Hematopoietic multipotent progenitor cell treated with erythropoietin and hydrocortisone succinate and interleukin-3 and kit ligand, for 8 days (in vitro differentiated cells): ENCODE data around the gene FXYD2.

Source experiments
- DNase-seq: peaks from one replicate; pipeline ENCODE4 v3.0.0-alpha.2; 2015

FXYD2 gene

DNA sequence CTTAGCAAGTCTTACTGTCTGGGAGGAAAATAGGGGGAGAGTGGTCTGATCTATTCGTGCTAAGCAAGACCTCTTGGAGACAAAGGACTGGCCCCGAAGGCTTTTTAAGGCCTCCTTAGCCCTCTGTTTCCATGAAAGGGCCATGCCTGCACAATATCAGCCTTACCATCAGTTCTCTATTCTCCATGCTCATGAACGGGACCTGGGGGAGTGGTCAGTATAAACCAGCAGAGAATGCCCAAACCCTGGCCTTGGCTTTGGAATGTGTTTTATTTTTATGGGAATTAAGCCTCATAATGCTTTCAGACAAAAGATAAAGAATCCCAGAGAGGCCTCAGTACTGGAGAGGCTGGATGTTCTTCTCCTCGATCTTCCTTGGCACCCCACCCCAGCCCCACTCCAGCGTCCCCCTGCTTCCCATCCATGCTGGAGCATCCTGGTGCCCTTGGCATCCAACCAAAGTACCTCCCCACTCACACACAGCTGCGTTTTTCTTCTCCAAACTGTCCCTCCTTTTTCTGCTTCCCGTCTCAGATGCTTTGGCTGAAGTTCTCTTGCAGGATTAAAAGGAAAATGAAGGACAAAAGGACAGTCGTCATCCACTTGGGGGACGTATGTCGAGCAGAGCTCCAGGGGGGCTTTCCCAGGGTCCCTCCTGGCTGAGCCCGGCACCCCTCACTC is 33.3 kb upstream of the FXYD2 start:
- no peak for DNase-seq

DNA sequence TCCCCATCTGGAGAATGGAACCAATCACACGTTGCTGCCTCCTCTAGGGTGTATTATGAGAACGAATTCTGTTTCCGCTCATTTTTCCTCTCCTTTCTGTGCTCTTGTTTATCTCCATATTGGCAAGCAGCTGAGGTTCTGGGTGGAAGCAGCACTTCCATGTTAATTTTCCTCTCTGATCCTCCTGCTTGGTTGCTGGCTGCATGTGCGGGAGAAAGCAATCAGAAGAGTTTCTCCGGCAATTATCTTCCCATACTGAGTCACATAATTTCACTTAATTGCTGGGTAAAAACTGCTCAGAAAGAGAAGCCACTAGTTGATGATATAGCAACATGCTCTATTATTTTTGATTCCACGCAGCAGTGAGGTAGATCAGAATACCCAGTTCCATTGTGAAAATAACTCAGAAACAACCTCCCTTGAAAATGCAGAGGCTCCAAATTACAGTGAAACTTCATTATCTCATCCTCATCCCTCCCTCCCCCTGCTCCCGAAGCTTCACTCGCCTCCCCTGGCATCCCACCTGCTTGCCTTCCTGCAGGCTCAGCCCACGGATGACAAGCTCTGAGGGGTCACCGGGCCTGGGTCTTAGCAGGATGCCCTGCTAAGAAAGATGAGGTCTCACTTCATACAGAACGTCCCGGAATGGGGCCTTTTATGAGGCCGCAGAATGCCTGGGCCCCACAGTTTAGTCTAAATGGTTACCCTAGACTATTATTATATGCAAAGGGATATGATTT is 31.5 kb upstream of the FXYD2 start:
- no peak for DNase-seq

DNA sequence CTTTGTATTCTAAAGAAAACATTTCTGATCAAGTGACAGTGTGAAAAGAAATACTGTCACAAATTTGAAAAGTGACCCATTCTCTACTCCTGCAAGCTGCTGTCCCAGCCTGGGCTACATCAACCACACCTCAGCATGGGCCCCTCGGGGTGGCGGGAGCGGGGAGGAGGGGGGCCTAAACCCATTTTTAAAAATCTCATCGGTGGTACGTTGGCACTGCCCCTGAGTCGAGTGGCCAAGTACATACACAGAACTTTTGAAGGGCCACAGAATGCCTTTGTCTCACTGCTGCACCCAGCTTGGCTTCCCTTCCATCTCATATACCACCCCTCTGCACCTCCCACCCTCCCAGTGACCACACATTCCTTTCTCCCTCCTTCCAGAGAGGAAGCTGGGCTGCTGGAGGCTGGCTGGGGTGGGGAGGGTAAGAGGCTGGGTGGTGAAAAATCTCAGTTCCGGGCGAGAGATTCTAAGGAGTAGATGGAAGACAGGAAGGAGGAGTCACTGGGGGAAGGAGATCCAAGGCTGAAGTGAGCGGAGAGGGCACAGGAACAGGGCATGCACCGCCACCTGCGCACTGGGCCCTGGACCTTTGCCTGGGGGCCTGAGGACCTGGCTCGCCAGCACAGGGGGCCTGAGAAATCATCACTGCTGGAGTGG is 30.8 kb upstream of the FXYD2 start:
- no peak for DNase-seq

DNA sequence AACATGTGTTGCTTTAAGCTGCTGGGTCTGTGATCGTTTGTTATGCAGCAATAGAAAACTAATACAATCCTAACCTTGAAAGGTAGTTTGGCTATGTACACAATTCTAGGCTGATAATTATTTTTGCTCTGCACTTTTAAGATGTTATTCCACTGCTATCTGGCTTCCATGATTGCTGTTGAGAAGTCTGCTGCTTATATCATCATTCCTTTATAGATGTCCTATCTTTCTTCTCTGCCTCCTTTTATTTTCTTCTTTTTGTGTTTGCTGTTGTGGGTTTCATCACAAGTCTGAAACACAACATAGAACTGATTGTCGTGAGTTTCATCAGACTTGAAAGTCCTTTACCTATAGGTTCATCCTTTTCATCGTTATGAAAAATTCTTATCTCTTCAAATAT is 27.8 kb upstream of the FXYD2 start:
- DNase-seq, result no peak

DNA sequence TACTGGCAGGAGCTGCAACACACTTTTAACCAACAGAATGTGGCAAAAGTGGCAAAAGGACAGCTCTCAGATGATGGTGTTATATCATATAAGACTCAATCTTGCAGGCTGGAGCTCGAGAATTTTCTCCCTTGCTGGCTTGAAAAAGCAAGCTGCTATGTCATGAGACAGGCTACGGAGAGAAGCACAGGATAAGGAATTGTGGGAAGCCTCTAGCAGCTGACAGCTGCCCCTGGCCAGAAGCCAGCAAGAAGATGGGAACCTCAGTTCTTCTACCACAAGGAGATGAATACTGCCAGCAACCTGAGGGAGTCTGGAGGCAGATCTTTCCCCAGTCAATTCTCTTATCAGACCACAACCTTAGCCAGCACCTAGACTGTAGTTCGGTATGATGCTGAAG is 27.3 kb upstream of the FXYD2 start:
- DNase-seq, result no peak

DNA sequence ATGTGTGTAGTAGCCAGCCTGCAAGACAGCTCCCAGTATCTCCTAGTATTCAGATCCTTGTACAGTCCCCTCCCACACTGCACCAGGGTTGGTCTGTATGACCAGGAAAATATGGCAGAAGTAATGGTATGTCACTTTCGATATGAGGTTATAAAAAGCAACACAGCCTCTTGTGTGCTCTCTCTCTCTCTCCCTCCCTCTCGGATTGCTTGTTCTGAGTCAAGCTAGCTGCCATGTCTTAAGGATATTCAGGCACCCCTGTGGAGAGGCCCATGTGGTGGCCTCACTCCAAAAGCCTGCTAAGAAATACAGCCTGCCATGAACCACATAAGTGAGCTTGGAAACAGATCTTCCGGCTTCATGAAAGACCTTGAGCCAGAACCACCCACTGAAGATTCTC is 26.6 kb upstream of the FXYD2 start:
- DNase-seq, result no peak

DNA sequence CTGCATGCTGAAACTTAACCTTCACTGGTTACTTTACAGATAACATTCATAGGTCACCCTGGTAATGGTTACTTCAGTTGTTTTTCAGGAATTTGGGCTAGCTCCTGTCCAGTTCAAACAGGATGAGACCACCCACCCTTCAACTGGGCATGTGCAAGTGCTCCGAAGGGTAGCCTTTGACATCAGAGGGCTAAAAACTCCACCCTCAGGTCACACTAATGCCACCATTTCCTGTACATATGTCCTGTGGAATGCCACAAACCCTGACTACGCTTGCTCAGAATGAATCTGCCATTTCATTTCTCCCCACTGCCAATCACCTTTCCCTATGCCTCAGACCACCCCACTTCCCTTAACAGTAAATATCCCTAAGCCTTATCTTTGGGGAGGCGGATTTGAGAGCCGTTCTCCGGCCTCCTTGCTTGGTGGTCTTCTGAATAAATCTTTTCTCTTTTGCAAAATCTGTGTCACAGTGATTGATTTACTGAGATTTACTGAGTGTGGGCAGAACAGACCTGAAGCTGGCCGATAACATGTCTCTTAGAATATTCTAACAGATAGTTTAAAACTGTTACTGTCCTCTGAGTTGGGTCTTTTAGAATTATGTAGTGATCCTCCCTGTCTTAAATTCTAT is 25.4 kb upstream of the FXYD2 start:
- no peak for DNase-seq

DNA sequence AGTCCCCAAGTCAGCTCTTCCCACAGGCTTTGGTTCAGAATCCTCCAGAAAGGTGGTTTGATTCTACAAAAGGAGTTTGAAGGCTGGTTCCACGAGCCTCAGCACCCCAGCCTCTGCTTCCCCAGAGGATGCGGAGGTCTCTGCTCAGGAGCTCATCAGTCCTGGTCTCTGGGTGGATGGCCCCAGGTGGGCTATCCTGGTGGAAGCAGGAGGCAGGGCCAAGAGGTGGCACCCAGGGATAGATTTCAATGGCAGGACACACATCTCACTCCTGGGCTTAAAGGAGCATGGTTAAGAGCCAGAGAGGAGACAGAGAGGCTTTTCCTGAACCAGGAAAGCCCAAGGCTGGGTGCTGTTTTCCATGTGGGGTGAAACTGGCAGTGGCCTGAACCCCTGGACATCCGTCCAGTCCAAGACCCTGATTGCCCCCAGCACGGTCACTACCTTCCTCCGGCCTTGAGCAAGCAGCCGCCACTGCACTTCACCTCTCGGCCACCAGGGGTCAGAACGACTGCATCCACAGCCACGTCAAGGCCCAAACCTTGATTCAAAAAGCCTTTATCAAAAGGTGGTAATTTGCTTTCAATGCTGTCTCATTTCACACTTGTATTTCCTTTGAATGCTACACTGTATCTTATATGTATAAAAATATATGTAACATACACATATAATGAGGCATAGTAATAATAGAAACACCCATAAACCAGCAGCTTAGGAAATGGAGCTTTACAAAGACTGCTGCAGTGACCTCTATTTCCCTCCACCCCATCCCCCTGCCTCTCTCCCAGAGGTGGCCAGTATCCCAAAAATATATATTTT is 19.3 kb upstream of the FXYD2 start:
- DNase-seq, result peak; percentile 53

DNA sequence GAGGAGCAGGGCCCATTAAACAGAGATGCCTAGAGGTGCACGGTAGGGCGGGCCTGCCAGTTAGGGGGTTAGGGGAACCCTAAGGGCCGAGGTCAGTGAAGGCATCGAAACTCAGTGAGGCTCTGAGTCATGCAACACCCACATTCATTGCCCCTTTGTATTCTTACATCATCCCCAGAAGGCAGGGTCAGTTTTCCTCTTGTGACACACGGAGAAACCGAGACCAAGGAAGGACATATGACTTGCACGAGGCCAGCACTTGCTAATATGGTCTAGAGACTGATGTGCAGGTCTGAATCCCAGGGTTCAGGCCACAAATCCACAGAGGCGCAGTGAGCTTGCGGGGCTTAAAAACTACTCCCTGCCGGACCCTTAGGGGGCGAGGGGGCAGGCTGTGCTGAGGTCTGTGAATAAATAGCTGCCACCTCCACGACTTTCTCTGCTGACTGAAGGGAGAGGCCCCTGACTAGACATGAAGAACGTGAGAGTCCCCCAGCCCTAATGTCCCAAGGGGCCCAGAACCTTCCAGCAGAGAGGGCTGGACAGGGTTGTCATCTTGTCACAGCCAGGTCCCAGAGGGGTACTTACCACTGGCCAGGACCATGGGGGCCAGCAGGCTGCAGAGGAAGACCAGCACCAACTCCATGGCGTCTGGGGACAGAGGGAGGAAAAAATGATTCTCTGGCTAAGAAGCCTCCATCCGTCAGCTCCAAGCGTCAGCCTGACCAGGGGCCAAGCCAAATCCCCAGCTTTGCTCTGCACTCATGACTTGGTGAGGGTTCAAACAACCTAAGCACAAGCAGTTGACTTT is 17.8 kb upstream of the FXYD2 start:
- DNase-seq, result no peak

DNA sequence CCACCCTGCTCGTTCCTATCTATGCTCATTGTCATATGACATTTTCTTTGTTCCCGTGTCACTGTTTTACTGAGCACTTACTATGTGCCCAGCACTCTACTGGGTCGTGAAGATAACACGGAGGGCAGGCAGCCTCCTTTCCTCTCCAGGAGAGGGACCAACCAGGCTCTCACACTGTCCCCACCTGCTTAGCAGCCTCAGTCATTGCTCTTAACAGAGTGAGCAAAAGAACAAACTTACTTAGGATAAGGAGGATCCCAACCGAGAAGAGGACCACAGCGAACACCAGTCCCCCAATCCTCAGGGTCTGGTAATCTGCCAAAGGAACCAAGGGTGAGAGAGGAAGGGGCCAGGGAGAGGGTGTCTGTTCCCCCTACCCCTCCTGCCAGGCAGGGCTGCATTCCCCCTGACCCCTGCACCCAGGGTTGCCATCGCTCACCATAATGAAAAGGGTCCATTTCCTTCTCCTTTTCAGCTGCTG is 17.0 kb upstream of the FXYD2 start:
- no peak for DNase-seq

DNA sequence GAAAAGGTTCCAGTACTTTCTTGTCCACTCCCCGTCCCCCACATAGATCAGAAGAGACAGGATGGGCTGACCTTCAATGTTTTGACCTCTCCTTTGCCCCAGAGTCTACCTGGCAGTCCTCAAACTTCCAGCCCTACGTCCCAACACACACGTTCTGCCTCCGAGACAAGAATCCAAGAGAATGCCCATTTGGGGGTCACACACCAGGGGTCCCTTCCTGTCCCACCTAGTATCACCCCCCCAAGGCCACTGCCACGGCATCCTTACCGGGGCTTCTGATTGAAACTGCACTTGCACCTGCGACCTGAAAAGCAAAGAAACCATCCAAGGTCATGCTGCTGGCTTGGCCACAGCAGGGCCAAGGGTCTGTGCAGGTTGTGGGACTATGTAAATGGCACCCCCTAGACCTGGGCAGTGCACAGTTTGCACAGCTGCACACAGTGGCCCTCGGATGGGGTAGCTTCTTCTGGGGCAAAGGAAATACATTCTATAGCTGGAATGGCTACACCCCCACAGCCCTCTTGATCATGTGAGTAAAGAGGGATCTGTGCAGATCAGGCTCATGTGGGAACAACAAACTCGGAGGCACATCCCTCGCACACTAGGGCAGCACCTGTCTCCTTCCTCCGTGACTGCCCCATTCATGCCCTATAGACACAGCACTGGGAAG is 16.5 kb upstream of the FXYD2 start:
- DNase-seq, result no peak

DNA sequence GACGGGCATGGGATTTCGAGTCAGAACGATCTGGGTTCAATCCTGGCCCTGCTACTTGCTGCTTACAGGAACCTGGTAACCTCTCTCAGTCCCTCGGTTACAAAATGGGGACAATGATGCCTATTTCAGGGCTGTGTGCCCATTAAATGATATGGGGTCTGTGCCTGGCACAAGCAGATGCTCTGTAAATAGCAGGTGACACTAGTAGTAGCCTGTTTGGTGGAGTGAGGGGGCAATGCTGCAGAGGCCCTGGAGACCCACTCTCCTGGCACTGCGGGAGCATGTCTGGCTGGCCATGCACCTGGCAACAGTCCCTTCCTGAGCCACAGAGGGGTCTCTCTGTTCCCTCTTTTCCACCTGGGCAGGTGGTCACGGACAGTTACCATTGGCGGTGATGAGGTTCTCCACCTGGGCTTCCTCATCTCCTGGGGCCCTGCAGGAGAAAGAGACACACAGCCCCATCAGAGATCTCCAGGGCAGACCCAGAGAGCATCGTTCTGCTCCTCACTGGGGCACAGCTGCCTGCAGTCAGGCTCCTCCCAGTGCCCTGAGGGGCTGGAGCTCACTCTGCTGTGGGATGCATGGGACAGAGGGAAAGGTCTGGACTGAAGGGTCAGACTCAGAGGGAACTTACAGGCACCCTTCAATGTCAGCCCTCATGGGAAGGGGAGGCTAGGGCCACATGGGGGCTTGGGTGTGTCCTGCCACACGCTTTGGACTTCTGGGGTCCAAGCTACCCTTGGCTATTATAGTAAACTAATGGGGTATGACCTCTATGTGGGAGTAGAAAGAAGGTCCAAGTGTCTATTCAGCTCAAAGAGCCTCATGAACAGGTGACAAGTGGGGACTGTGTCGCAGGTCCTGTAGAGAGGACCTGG is 15.6 kb upstream of the FXYD2 start:
- no peak for DNase-seq

DNA sequence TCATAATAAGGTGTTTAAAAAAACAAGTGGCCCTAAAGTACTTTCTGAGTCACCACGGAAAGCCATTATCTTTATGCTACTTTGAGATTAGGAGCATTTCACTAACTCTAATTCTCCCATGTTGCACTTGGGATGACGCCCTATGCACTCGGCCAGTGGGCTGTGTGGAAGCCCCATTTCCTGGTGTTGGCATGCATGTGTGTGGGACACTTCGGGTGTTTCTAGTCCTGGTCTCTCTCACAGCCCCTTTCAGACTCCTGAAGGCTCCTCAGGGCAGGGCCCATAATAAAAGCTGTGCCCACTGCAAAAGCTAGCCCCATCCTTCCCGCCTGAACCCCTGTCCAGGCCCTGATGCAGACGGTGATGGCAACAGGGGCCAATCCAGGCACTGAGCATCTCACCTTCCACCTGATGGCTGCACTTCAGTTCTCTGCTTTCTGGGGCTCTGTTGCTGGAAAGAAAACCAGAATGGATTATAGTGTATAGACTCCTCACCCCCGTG is 14.9 kb upstream of the FXYD2 start:
- no peak for DNase-seq

DNA sequence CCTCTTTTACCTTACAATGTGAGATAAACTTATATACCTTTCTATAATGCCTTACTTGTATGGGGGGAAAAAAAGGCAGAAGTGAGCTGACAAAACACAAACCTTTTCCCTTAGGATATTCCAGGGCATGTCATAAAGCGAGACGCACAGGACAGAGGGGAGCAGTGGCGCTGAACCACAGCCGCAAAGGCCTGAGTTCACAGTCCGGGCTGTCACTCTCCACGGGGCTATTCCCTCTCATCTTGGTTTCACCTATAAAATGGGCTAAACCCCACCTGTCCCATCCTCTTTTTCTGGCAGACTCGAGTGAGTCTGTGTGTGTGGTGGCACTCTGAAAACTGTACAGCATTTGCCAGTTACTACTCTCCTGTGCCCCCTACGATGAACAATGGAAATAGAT is 14.4 kb upstream of the FXYD2 start:
- DNase-seq, result no peak

DNA sequence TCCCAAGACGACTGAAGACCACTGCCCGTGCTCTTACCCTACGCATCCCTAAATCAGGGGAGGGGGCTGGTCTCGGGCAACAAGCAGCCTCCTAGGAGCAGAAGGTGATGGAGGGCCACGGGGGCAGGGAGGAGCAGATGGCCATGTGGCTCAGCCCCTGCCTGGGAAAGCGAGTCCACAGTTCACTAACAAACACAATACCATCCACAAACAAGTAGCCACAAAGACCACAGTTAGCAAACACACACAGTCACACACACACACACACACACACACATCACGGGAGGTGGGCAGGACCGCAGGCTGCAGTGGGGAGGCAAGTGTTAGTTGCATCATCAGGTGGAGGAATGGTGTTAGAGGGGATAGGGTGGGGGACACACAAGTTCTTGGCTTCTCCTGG is 13.2 kb upstream of the FXYD2 start:
- no peak for DNase-seq

DNA sequence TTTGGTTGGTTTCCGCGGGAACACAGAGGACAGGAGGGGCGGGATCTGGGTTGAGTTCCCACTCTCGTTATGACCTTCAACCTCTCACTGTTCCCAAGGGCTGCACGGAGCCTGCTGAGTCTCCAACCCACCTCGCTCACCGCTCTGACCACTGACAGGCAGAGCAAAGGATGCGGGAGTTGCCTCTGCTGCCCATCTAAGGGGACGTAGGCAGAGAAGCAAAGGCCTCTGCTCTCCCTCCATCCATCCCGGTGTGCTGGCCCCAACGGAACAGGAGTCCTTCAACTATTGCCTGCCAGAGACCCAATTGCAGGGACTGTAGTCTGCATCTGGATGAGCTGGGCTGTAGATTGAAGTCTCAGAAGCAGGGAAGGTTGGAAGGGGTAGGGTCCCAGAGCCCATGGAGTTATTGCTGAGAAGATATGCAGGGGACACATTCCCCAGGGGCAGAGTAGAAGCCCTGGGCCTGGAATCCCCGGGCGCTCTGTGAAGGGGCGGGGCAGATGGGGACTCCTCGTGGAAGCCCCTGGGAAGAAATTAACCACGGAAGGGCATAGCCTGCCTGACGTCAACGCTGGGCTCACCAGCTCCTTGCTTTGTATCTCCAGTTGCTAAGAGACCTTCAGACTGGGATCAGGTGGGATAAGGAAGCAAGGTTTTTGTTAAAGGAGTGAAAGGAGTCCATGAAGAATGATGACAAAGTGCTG is 12.7 kb upstream of the FXYD2 start:
- no peak for DNase-seq

DNA sequence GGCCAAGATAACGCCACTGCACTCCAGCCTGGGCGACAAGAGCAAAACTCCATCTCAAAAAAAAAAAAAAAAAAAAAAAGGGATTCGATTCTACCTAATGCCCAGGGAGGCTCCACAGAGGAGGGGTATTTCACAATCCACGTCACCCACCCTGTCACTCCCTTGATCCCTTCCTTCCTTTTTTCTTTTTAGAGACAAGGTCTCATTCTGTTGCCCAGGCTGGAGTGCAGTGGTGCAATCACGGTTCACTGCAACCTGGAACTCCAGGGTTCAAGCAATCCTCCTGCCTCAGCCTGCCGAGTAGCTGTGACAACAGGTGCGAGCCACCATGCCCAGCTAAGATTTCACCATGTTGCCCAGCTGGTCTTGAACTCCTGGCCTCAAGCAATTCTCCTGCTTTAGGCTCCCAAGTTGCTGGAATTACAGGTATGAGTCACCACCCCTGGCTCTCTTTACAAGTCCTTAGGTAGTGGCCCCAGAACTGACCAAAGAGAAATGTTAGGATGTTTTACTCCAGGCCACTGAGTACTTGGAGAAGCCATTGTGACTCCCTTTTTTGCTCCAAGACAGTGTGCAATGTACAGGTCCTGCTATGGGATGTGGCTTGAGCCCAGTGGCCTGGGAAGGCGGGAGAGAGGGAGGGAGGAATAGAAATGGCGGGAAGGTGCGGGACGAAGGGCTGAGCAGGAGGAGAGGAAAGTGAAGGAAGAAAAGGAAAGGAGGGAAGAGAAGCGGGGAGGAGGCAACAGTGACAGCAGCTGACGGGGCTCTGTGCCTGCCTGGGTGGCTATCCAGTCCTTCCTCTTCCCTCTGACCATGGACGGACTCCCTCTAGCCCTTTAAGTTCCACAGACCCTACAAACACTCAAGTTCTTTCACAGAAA is 11.8 kb upstream of the FXYD2 start:
- no peak for DNase-seq

DNA sequence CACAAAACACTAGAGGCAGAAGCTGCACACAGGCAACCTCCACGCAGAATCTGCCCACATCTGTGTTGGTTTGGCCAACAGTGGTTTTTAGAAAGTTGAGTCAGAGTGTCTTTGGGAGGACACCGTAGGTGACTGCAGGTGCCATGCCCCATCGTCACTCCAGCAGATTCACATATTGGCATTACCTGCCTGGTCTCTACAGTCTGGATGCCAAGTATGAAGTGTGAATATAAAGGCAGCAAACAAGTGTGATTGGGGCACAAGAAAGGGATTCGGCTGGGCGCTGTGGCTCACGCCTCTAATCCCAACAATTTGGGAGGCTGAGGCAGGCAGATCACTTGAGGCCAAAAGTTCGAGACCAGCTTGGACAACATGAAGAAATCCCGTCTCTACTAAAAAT is 11.0 kb upstream of the FXYD2 start:
- no peak for DNase-seq
